Measurements from ENCODE around the gene KLHL6.
A peak's percentile ranks its signal among the peaks of the same experiment; 100 is the strongest.
"Not testable (repeated sequence)": the region's sequence is repeated elsewhere in the genome, so short reads cannot be mapped to it uniquely, and the experiment has no call there.

KLHL6 gene, protein sequence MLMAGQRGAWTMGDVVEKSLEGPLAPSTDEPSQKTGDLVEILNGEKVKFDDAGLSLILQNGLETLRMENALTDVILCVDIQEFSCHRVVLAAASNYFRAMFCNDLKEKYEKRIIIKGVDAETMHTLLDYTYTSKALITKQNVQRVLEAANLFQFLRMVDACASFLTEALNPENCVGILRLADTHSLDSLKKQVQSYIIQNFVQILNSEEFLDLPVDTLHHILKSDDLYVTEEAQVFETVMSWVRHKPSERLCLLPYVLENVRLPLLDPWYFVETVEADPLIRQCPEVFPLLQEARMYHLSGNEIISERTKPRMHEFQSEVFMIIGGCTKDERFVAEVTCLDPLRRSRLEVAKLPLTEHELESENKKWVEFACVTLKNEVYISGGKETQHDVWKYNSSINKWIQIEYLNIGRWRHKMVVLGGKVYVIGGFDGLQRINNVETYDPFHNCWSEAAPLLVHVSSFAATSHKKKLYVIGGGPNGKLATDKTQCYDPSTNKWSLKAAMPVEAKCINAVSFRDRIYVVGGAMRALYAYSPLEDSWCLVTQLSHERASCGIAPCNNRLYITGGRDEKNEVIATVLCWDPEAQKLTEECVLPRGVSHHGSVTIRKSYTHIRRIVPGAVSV

DNA sequence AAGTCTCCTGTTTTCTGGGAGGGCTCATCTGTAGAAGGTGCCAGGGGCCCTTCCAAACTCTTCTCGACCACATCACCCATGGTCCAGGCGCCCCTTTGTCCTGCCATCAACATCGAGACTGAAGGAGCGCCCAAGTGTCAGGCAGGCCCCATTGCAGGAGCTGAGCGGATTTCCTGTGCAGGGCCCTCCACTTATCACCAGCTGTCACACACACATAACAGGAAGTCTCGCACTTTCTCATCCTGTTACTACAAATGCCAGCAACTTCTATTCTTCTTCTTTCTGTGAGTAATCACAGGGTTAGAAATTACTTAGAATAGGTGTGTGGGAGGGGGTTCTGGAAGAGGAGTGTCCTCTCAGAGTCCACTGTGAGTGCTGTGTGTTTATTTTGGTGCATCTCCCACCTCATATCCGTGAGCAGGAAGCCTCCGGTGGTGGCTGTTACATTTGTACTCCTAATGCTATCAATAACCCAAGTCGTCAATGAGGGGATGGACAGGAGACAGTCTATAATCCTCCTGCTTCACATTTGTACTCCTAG lies at the start of gene KLHL6:
KLHL6 (minus strand) TSS at position 166 of the 541 bp plus-strand sequence; CDS start at position 113, 53 bp downstream.
- peak; percentile 65 for DNase-seq

DNA sequence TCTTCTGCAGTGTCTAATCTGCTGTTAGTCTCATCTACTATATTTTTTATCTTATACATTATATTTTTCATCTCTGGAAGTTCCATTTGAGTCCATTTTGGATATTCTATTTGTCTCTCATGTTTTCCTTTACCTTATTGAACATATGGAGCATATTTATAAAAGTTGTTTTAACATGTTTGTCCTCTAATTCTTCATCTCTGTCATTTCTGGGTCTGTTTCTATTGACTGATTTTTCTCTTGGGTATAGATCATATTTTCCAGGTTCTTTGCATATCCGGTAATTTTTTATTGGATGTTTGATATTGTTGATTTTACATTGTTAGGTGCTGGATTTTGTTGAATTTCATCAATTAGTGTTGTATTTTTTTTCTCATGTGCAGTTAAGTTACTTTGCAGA lies 42.5 kb upstream of the KLHL6 start:
- no peak for DNase-seq

DNA sequence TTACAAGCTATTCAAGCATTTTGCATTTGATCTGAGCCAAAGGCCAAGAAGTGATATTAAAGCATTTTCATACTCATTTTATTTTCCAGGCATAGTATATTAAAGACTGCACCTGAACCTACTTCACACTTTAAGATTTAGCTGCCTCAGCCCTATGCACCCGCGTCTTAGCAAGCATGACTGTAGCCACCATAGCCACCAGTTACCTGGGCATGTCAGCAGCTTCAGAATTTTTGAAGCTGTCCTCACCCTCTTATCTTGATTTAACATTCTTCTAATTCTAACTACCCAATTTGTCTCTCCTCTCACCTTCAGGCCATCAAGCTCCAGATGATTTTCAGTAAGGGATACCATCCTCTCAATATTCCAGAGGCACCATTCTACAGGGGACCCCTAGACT lies 39.1 kb upstream of the KLHL6 start:
- DNase-seq = no peak

DNA sequence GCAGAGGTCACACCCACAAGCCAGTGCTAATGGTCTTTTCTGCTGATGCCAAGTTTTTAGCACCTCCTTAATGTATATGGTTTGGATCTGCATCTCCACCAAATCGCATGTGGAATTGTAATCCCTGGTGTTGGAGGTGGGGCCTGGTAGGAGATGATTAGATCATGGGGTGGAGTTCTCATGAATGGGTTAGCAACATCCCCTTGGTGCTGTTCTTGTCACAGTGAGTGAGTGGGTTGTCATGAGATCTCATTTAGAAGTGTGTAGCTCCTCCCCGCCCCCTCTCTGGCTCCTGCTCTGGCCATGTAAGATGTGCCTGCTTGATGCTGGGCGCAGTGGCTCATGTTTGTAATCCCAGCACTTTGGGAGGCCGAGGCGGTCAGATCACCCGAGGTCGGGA lies 37.3 kb upstream of the KLHL6 start:
- no peak for DNase-seq

DNA sequence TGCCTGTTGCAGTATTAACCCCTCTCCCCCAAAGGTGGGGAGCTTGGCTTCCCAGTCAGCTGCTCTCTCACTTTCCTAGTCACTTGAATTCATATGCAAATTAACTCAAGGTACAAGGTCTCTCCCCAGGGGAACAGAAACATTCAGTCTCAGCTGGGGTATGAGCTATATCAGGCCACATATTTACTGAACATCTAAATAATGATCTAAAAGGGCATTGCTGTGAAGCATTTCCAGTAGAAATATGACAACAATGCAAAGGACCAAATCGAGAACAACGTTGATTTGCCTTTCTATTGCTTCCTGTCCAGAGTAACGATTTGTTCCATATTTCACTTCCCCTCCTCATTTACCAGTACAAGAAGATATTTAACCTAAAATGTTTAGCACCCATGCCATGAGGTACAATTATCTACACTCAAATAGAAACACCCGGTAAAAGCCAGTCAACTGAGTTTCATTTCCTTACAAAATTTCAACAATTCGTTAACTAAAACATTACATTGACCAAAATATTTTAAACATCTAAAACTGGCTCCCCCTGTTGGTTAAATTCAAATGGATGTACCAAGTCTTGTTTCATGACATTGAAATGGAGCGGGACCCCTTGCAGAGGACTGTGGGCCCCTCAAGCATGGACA lies 36.5 kb upstream of the KLHL6 start:
- no peak for DNase-seq

DNA sequence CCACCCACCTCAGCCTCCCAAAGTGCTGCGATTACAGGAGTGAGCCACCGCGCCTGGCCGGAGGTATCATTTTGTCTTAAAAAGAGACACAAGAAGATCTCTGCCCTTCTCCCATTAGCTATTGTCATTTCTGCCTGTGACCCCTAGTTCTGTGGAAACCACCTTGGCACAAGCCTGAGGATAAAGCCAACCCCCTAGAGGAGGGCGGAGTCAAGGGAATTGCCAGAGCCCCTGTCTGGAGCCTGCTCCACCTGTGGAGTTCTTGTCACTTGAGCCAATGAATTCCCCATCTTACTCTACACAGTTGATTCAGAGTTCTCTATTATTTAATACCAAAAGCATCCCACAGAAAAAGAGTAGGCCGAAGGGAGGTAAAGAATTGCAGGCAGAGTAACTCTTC lies 34.9 kb upstream of the KLHL6 start:
- no peak for DNase-seq

DNA sequence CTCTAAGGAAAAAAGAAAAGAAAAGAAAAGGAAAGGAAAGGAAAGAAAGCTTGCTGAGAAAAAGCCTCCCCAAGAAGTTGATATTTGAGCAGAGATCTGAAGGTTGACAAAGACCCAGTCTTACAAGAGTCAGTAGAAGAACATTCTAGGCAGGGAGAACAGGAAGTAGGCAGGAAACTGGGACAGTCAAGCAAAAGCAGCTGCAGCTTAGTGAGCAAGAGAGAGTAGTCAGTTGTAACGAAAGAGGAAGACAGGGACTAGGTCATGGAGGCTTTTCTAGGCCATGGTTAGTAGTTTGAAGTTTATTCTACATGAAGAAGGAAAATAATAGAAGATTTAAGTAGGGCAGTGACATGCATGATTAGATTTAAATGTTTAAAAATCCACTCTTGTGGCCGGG lies 31.8 kb upstream of the KLHL6 start:
- DNase-seq = no peak

DNA sequence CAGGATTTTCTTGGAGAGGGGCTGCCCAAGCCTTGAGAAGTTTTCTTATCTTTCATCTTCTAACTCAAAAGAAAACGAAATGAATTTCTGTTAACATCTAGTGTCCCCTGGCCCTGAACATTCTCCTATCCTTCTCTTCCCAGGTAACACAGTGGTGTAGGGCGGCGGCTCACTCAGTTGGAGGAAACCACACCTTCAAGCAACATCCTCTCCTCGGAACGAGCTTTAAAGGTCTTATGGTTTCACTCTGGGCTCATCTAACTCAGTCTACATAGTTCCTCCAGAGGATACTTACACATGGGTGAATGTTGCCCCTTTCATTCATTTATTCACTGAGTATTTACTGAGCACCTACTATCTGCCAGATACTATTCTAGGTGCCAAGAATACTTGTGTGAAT lies 31.0 kb upstream of the KLHL6 start:
- no peak for DNase-seq

DNA sequence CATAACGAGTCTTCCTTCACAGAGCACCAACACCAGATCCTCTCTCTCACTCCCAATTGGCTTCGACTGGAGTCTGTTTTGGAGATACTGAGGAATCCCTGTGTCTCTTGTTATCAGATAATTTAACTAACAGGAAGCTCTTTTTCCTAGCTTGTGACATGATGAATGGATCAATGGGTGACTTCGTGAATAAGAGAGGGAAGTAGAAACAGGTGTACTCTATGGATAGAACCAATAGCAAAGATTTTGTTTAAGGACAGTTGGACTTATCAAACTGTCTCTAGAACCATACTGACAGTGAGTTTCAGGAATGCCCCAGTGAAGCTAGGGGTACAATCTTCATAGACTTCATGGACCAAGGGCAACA lies 29.4 kb upstream of the KLHL6 start:
- DNase-seq = no peak

DNA sequence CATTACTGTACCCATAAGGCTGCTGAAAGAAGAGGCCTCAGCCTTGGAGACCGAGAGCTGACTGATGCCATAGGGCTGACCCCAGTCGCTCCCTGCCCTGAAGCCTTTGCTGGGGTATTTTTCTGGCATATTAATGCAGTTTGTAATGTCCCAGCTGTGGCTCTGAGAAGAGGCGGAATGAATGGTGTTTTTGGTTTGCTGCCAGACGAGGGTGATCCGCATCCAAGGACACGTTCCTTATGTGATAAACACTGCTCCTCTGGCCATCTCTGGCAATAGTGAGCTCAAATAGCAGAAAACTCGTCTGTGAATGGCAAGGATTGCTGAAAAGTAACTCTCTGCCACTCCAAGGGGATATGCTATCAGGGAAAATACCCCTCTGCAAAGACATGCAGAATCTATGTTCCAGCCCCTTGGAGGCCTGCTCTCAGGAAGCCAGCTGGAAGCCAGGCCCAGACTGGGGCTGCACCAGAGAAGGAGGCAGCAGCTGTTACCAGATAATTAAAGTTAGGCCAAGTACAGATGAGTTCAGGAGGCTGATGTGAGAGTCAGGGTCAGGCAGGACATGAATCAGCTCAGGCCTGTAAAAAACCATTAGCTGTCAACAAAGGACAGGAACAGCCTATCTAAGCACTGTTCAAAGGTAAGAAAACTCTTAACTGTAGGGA lies 28.9 kb upstream of the KLHL6 start:
- DNase-seq = no peak

DNA sequence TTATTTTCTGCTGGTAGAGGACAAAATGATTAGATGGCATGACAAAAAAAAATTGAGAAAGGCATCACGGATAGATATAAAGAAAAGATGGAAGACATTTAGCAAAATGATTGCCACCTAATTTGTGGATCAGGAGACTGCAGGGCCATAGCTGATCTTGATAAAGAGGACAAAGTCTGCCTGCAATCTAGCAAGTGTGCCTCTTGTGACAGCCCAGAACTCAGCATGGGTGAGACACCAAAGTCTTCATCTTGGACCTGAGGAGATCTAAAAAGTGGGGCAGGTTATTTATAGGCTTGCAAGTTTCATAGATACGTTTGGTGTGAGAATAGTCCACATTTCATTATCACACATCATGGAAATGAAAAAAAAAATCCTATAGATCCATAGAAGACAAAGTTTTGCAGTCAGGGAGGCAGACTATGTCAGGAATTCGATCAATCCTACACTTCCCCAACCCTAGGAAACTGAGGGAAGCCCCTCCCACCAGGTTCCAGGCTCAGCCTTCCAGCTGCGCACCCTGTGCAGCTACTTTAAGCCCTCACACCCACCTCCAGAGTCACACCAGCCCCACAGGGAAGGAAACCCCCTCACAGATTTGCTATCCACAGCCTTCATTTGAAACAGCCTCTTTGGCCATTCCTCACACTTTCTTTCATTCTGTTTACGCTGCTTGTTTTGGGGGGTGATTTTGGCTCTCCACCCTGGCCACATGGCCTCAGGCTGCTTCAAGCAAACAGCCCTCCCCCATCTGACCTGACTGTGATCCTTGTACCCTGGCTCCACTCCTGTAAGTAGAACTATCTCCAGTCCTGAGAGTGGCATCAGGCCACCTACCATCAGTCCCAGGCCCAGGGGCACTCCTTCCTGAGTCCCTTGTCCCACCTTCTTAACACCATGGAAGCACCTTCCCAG lies 28.1 kb upstream of the KLHL6 start:
- DNase-seq = no peak

DNA sequence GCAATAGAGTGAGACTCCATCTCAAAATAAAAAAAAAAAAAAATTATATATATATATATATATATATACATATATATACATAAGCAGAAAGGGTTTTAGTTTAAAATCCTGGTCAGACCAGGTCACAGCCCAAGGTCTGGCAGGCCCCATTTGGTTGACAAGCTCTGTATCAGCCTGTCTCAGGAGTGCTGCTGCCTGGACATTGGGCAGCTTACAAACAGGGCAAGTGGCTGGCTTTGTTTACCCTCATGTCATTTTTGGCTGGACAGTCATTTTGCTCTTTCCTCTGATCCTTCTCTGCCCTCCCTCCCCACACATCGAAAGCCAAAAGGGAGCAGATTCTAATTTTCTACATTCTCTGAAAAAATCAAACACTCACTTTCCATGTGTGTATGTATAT lies 26.7 kb upstream of the KLHL6 start:
- DNase-seq = no peak

DNA sequence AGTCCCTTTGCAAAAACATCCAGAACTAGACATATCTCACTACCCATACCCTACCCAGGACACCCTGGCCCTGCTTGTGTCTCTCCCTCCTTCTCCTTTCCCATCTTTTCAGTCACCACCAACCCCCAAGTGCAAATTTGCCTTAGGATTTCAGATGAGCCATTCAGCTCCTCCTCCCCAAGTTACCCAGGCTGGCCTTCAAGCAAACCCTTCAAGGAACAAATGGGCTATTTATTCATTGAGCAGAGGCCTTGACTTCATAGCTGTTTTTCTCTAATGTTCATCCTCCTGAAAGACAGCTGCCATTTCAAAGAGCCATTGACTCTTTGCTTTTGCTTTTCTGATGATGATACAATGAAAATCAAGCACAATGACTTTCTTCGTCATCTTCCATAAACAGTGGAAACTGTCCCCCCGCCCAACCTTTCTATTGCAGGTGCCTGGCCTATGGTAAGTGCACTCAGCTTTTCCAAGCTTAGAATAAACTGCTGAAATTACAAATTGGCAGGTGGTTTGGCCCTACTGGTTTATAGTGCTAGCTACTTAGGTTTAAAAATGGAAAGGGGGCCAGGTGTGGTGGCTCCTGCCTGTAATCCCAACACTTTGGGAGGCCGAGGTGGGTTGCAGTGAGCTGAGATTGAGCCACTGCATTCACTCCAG lies 26.1 kb upstream of the KLHL6 start:
- DNase-seq = no peak

DNA sequence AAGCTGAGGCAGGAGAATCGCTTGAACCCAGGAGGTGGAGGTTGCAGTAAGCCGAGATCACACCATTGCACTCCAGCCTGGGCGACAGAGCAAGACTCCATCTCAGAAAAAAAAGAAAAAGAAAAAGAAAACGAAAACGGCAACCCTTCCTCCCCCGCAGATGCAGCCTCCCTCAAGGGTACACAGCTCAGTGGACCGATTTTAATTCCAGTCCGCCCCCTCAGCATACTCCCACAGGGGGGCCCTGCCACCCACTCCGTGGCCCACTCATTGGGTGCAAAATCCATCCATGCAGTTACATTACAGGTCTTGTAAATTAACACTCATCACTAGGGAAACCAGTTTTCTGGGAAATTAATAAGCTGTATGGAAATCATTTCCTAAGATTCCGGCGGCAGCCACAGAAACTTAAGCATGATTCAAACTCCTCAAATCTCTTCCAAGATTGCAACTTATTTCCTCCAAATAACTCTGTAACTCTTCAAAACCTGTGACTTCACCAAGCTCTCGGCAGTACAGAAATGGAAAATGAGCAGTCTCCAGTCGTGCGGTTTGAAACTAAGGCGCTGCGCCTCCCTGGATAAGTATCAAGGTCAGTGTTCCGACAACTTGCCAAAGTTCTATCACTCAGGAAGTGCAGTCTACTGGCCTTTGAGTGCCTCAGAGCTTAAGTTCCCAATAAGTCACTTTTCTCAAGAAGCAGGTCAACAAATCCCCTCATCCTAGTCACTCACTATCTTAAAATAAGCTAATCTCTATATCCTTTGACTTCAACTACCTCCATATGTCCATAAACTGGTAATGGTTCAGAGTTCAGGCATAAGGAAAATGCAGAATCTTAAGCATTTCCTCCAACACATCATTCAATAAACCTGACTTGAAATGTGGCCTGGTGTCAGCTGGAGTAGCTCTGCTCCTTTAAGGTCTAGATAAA lies 24.7 kb upstream of the KLHL6 start:
- no peak for DNase-seq

DNA sequence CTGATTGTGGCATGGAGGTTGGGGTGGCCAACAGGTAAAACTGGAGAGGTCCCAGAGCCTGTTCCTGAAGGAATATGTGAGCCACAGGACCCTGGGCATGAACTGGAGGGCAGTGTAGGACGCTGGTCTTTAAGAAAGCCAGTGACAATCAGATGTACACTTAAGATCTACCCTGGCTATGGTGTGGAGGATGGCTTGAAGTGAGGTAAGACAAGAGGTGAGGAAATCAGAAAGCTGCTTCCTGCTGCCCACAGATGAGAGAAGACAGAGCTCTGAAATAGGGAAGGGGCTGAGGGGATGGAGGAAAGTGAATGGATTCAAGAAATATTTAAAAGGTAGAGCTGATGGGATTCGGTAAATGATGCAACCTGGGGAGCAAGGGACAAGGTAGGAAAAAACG lies 22.7 kb upstream of the KLHL6 start:
- DNase-seq = no peak

DNA sequence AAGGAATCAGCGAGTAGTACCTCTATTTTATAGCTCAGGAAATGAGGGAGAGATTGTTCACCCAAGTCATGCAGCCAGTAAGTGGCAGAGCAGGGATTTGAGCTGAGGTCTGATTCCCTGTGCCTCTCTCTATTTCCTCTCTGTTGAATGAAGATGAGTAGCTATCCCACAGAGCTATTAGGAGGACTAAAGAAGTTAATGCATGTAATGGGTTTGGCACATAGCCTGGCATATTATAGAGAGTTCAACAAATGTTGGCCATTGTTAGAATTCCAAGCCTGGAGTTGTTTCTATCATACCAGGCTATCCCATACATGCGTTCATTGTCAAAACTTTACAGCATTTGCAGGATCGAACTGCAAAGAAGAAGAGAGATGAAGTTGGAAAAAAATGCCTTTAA lies 21.8 kb upstream of the KLHL6 start:
- no peak for DNase-seq

DNA sequence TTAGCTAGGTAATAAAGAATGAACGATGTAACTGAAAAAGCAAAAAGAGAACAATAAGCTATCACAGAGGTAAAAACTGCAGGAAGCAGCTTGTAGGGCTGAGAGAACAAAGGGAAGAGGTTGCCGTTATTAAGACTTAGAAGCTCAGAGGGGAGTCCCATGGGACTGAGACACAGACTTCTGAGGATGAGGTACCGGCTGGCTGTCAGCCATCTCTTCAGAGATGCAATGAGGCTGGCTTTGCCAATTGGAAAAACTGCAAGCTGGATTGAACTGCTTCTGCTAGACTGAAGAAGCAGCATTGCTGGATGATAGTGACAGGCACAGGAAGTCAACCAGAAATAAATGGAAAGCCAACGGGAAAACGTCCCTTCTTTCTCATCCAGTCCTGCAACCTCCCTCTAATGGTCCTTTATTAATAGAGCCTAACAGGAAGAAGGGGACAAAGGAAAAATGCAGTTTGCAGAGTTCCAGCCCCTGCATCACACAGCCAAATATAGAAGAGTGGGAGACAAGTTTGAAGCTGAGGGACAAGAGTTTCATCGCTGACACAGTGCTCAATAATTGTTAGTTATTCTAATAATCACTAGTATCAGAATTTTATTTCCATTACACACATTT lies 21.1 kb upstream of the KLHL6 start:
- no peak for DNase-seq

DNA sequence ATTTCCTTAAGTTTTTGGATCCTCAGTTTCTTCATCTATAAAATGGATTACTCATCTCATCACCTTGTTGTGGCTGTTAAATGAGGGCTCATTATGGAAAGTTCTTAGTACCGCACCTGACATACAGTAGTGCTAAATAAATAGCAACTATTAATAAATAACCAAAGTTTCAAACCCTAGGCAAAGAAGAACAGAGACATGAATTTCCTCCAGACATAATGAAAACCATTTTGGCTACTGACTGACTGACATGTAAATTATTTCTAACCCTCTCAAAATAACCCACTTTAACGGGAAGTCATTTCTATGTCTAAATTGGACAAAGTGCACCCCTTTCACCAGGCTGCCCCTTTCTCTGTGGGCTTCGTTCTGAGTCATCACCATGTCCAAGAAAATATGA lies 17.4 kb upstream of the KLHL6 start:
- no peak for DNase-seq

DNA sequence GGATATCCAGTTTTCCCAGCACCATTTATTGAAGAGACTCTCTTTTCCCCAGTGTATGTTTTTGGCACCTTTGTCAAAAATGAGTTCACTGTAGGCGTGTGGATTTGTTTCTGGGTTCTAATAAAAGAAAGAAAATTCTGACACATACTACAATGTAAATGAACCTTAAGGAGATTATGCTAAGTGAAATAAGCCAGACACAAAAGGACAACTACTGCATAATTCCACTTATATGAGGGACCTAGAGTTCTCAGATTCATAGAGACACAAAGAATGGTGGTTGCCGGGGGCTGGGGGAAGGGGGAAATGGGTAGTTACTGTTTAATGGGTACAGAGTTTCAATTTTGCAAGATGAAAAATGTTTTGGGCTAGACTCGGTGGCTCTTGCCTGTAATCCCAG lies 14.7 kb upstream of the KLHL6 start:
- not testable (repeated sequence) for DNase-seq

DNA sequence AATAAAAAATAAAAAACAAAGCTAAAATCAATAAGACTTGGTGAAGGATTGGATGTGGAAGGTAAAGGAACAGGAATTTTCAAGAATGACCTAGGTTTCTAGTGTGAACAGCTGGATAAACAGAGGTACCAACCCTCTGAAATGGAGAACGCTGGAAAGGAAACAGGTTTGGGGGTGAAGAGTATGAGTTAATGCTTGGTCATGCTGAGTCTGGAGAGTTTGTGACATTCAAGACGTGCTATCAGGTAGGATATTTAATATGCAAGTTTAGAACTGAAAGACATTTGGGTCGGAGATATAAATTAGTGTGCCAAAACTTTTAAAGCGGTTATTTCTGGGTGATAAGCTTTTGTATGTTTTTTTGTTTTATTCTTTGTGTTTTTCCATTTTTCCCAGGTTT lies 11.4 kb upstream of the KLHL6 start:
- no peak for DNase-seq

Measured in stimulated activated CD4-positive, alpha-beta T cell treated with anti-CD3 and anti-CD28 coated beads, Interleukin-4, amount 100 ng/mL, for 1 hour (primary cell).